SU-DHL-6 (cell line): ENCODE results near the gene CGB2.
"Not testable (repeated sequence)": the region's sequence is repeated elsewhere in the genome, so short reads cannot be mapped to it uniquely, and the experiment has no call there.

Experiments
- H2AFZ ChIP-seq: fragments of 200-600 bp; sonication (generic); 2 replicates; pipeline ENCODE4 v1.6.1; 2014; ENCODE audit warnings: low read depth, mild to moderate bottlenecking, moderate library complexity, mixed read lengths, antibody characterized with exemption, low read length; ENCODE audit not compliant: severe bottlenecking
- H3F3A ChIP-seq: fragments of 200-600 bp; shearing (Covaris generic); 2 replicates; pipeline ENCODE4 v1.6.0; 2016; ENCODE audit warnings: antibody characterized with exemption, mild to moderate bottlenecking; ENCODE audit not compliant: insufficient read depth
- H3K27ac ChIP-seq: fragments of 200-600 bp; sonication (generic); 2 replicates; pipeline ENCODE4 v1.5.1; 2016; ENCODE audit warnings: low read depth, mild to moderate bottlenecking, low read length, moderate library complexity, mixed read lengths
- H3K27me3 ChIP-seq: fragments of 200-600 bp; sonication (generic), shearing (Covaris generic); 2 replicates; pipeline ENCODE4 v1.6.0; 2014; ENCODE audit warnings: mild to moderate bottlenecking, low read length
- H3K36me3 ChIP-seq: fragments of 200-600 bp; sonication (generic); 2 replicates; pipeline ENCODE4 v1.6.1; 2014; ENCODE audit warnings: mild to moderate bottlenecking, low read length, mixed read lengths
- H3K4me2 ChIP-seq: fragments of 300-600, 200-600 bp; shearing (Covaris generic), sonication (generic); 2 replicates; pipeline ENCODE4 v1.6.0; 2014; ENCODE audit warnings: low read length, low read depth, mild to moderate bottlenecking; ENCODE audit not compliant: poor library complexity, severe bottlenecking
- H3K4me3 ChIP-seq: fragments of 200-600 bp; sonication (generic); 2 replicates; pipeline ENCODE4 v1.5.1; 2014; ENCODE audit warnings: antibody characterized with exemption, low read length, mild to moderate bottlenecking, mixed read lengths; ENCODE audit not compliant: insufficient read depth, poor library complexity, severe bottlenecking
- H3K79me2 ChIP-seq: fragments of 200-600 bp; sonication (generic); 2 replicates; pipeline ENCODE4 v1.6.1; 2014; ENCODE audit warnings: mild to moderate bottlenecking, low read length, moderate library complexity; ENCODE audit not compliant: insufficient read depth
- H3K9ac ChIP-seq: fragments of 200-600 bp; sonication (generic); 2 replicates; pipeline ENCODE4 v1.7.0; 2014; ENCODE audit warnings: mild to moderate bottlenecking, low read length
- H3K9me2 ChIP-seq: fragments of 200-600 bp; sonication (generic); replicated peaks from 2 replicates; pipeline ENCODE4 v1.6.1; 2014; ENCODE audit warnings: low read length; ENCODE audit not compliant: insufficient read depth
- H3K9me3 ChIP-seq: fragments of 200-600 bp; sonication (generic); 2 replicates; pipeline ENCODE4 v1.6.1; 2014; ENCODE audit warnings: low read length, mixed read lengths; ENCODE audit not compliant: insufficient read depth
- H4K20me1 ChIP-seq: fragments of 200-600 bp; sonication (generic); 2 replicates; pipeline ENCODE4 v1.6.1; 2014; ENCODE audit warnings: low read depth, mild to moderate bottlenecking, antibody characterized with exemption, low read length, moderate library complexity, mixed read lengths
- CTCF ChIP-seq: fragments of 200-600 bp; sonication (generic); IDR thresholded peaks from one replicate; pipeline ENCODE4 v1.5.1; 2017; ENCODE audit warnings: antibody characterized with exemption, mild to moderate bottlenecking, low read length, moderate library complexity; ENCODE audit not compliant: insufficient read depth, poor library complexity, severe bottlenecking
- EZH2phosphoT487 ChIP-seq: fragments of 200-600 bp; sonication (generic), shearing (Covaris generic); conservative IDR thresholded peaks from 2 replicates; pipeline ENCODE4 v1.6.1; 2018; ENCODE audit warnings: mild to moderate bottlenecking, antibody characterized with exemption, low read length, moderate library complexity, mixed read lengths

Gene CGB2

GRCh38 chr19:49017666-49018351, 13.9 kb upstream of the CGB2 start:
- peak overlapping the region; percentile 32; the same call in 1 of the 2 replicates for H3K9ac ChIP-seq
- H3K9me3 ChIP-seq: no peaks in the 10 kb centered on the region
- no peaks in the 10 kb centered on the region for H3K9me2 ChIP-seq
- no peaks in the 10 kb centered on the region for H3K36me3 ChIP-seq
- H4K20me1 ChIP-seq: no peaks in the 10 kb centered on the region
- H3K79me2 ChIP-seq: no peaks in the 10 kb centered on the region
- H3K27me3 ChIP-seq: no peaks in the 10 kb centered on the region
- H3K27ac ChIP-seq: no peak overlapping the region
- H2AFZ ChIP-seq: no peak overlapping the region
- TF ChIP-seq EZH2phosphoT487: no peak
- peak; percentile 33 for TF ChIP-seq CTCF
- no peak overlapping the region for H3K4me3 ChIP-seq
- no peaks in the 10 kb centered on the region for H3F3A ChIP-seq
- peak overlapping the region; percentile 48 for H3K4me2 ChIP-seq

GRCh38 chr19:49018388-49019241, 13.1 kb upstream of the CGB2 start:
- H3K36me3 ChIP-seq, H3K79me2 ChIP-seq, H3K9me2 ChIP-seq, H3F3A ChIP-seq, H3K27ac ChIP-seq, H3K4me3 ChIP-seq, H2AFZ ChIP-seq, H4K20me1 ChIP-seq, H3K27me3 ChIP-seq, H3K9me3 ChIP-seq: not testable (repeated sequence)
- peak overlapping the region; percentile 32; the same call in 1 of the 2 replicates for H3K9ac ChIP-seq
- peak overlapping the region; percentile 48 for H3K4me2 ChIP-seq

- no peak for TF ChIP-seq EZH2phosphoT487
- no peak for TF ChIP-seq CTCF
- Histone ChIP-seq H3K27me3 (no peaks in the 10 kb centered on the region), H3K9me3 (no peaks in the 10 kb centered on the region), H3K9ac (no peak overlapping the region), H3K4me3 (no peak overlapping the region), H3K27ac (no peak overlapping the region), H3K4me2 (no peak overlapping the region), H4K20me1 (no peaks in the 10 kb centered on the region), H3F3A (no peaks in the 10 kb centered on the region), H2AFZ (no peak overlapping the region), H3K9me2 (no peaks in the 10 kb centered on the region), H3K36me3 (no peaks in the 10 kb centered on the region), H3K79me2 (no peaks in the 10 kb centered on the region)
Observed at GRCh38 chr19:49019242-49019932, 12.3 kb upstream of the CGB2 start.

GRCh38 chr19:49020342-49020741, 11.3 kb upstream of the CGB2 start:
- Histone ChIP-seq H3K4me3 (no peak overlapping the region), H2AFZ (no peak overlapping the region), H3K9me2 (no peaks in the 10 kb centered on the region), H3F3A (no peaks in the 10 kb centered on the region), H3K9ac (no peak overlapping the region), H3K4me2 (no peak overlapping the region), H3K27ac (no peak overlapping the region), H3K27me3 (no peaks in the 10 kb centered on the region), H3K36me3 (no peaks in the 10 kb centered on the region), H3K9me3 (no peaks in the 10 kb centered on the region), H3K79me2 (no peaks in the 10 kb centered on the region), H4K20me1 (no peaks in the 10 kb centered on the region)
- TF ChIP-seq CTCF: no peak
- TF ChIP-seq EZH2phosphoT487: no peak
